ENCODE results near the gene PRDX5.

The PRDX5 gene

GRCh38 chr11:64367931-64368672, 50.2 kb downstream of the PRDX5 start:
- Histone ChIP-seq H3K4me3 (ENCODE audit: low read depth, low read length) (no peak overlapping the region), H3K9me3 (ENCODE audit: control insufficient read depth, insufficient read depth, low read depth, low read length) (no peaks in the 10 kb centered on the region), H3K27ac (ENCODE audit: extremely low read depth, low read depth, low read length) (no peak overlapping the region), H3K4me1 (ENCODE audit: control insufficient read depth, insufficient read depth, low read length) (no peaks in the 10 kb centered on the region), H3K36me3 (ENCODE audit: control insufficient read depth in 2 of 2, insufficient read depth in 1 of 2, low read length in 2 of 2) (peaks cover 0 to 44% of the 10 kb centered on the region in 2 experiments; a peak in 2 of 3 replicates)
- TF ChIP-seq, protein P1, sequence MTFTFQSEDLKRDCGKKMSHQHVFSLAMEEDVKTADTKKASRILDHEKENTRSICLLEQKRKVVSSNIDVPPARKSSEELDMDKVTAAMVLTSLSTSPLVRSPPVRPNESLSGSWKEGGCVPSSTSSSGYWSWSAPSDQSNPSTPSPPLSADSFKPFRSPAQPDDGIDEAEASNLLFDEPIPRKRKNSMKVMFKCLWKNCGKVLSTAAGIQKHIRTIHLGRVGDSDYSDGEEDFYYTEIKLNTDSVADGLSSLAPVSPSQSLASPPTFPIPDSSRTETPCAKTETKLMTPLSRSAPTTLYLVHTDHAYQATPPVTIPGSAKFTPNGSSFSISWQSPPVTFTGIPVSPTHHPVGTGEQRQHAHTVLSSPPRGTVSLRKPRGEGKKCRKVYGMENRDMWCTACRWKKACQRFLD (tag by site-specific recombination; IDR thresholded peaks at IDR 0.05), result no peak
- no peak for TF ChIP-seq TSHZ1 (tag by site-specific recombination; IDR thresholded peaks at IDR 0.05; ENCODE audit: borderline replicate concordance)
- no peak for TF ChIP-seq ZBTB48 (tag by site-specific recombination; IDR thresholded peaks at IDR 0.05)
- TF ChIP-seq ZNF629 (tag by site-specific recombination; IDR thresholded peaks at IDR 0.05), result no peak
- no peak for TF ChIP-seq ZNF223 (tag by site-specific recombination; IDR thresholded peaks at IDR 0.05)
- TF ChIP-seq ZNF221 (tag by site-specific recombination; IDR thresholded peaks at IDR 0.05; ENCODE audit: borderline replicate concordance), result no peak
- TF ChIP-seq ZBTB11 (tag by site-specific recombination; conservative IDR thresholded peaks at IDR 0.05; ENCODE audit: low read depth), result no peak
- TF ChIP-seq ZNF248 (tag by site-specific recombination; IDR thresholded peaks at IDR 0.05), result no peak
- TF ChIP-seq ZNF112 (tag by site-specific recombination; IDR thresholded peaks at IDR 0.05), result no peak
- no peak for TF ChIP-seq ZBTB8A (tag by site-specific recombination; IDR thresholded peaks at IDR 0.05)
- POLR2A ChIA-PET, result interaction anchor here (0.6 to 0.7 kb wide), 3 partner anchors 11 to 843 kb away, joined by 3 to 7 read pairs (median 4); no protein-coding TSS in a partner anchor
- CTCF ChIA-PET, result interaction anchor here (2.5 kb wide), 1 partner anchor 12 kb away, joined by 15 read pairs; no protein-coding TSS in a partner anchor

DNA sequence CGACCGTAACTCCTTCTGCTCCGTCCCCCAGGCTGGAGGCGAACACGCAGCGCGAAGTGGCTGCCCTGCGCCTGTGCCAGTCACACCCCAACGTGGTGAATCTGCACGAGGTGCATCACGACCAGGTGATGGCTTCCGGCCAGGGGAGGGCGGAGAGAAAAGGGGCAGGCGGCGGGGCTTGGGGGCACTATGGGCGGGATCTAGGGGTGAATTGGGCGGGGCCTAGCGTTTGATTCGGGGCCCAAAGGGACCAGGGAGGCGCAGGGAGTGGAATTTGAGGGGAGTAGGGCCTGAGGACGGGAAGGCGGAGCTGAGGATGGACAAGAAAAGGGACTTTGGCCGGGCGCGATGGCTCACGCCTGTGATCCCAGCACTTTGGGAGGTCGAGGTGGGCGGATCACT, 50.8 kb downstream of the PRDX5 start:
- peaks cover 0 to 38% of the 10 kb centered on the region in 2 experiments; a peak in 2 of 3 replicates for H3K36me3 ChIP-seq (ENCODE audit: control insufficient read depth in 2 of 2, insufficient read depth in 1 of 2, low read length in 2 of 2)
- no peaks in the 10 kb centered on the region for H3K9me3 ChIP-seq (ENCODE audit: control insufficient read depth, insufficient read depth, low read depth, low read length)
- H3K4me3 ChIP-seq (ENCODE audit: low read depth, low read length), result no peak overlapping the region
- POLR2A ChIA-PET, result interaction anchor here (1.2 kb wide), 1 partner anchor 12 kb away, joined by 8 read pairs; no protein-coding TSS in a partner anchor
- TF ChIP-seq ZNF501 (tag by site-specific recombination; IDR thresholded peaks at IDR 0.05) (no peak), ZNF114 (tag by site-specific recombination; IDR thresholded peaks at IDR 0.05) (no peak), ZNF561 (tag by site-specific recombination; IDR thresholded peaks at IDR 0.05; ENCODE audit: borderline replicate concordance) (no peak), OSR2 (tag by site-specific recombination; IDR thresholded peaks at IDR 0.05) (no peak), ZNF24 (tag by site-specific recombination; IDR thresholded peaks at IDR 0.05) (no peak), REPIN1 (tag by site-specific recombination; IDR thresholded peaks at IDR 0.05; ENCODE audit: low read depth) (no peak), ZNF112 (tag by site-specific recombination; IDR thresholded peaks at IDR 0.05) (no peak), YY1 (tag by site-specific recombination; IDR thresholded peaks at IDR 0.05) (no peak), ZNF580 (tag by site-specific recombination; IDR thresholded peaks at IDR 0.05) (no peak), ZIC2 (tag by site-specific recombination; IDR thresholded peaks at IDR 0.05) (no peak), ZNF548 (tag by site-specific recombination; IDR thresholded peaks at IDR 0.05) (no peak)
- no peak overlapping the region for H3K27ac ChIP-seq (ENCODE audit: extremely low read depth, low read depth, low read length)
- no peaks in the 10 kb centered on the region for H3K4me1 ChIP-seq (ENCODE audit: control insufficient read depth, insufficient read depth, low read length)
- CTCF ChIA-PET, result no interaction called here

Measured in HEK293 (cell line).